Mesendoderm (in vitro differentiated cells): Measurements from ENCODE around the gene DEUP1.
"Not testable (repeated sequence)": the region's sequence is repeated elsewhere in the genome, so short reads cannot be mapped to it uniquely, and the experiment has no call there.

Source experiments
- DNase-seq: peaks from one replicate; pipeline ENCODE4 v3.0.0; 2013
- H2AK5ac ChIP-seq: 2 replicates; pipeline ENCODE4 v1.6.1; 2013; ENCODE audit warnings: low read length, inconsistent platforms
- H2BK120ac ChIP-seq: 2 replicates; pipeline ENCODE4 v1.6.1; 2013; ENCODE audit warnings: low read depth, mild to moderate bottlenecking, low read length, moderate library complexity, mixed read lengths
- H2BK15ac ChIP-seq: replicated peaks from 2 replicates; pipeline ENCODE4 v1.6.1; 2013; ENCODE audit warnings: low read depth, mild to moderate bottlenecking, moderate library complexity
- H2BK5ac ChIP-seq: 2 replicates; pipeline ENCODE4 v1.6.1; 2013; ENCODE audit warnings: low read length, inconsistent platforms
- H3K18ac ChIP-seq: 2 replicates; pipeline ENCODE4 v1.6.1; 2013; ENCODE audit warnings: mild to moderate bottlenecking, low read length, mixed read lengths
- H3K23ac ChIP-seq: one replicate; pipeline ENCODE4 v1.6.1; 2013; ENCODE audit warnings: low read length
- H3K27ac ChIP-seq: 2 replicates; pipeline ENCODE4 v1.5.1; 2013; ENCODE audit warnings: low read depth, mild to moderate bottlenecking, inconsistent platforms, low read length, moderate library complexity
- H3K27me3 ChIP-seq: 2 replicates; pipeline ENCODE4 v1.6.1; 2013; ENCODE audit warnings: low read length, control low read depth, mild to moderate bottlenecking, inconsistent platforms; ENCODE audit not compliant: insufficient read depth, poor library complexity
- H3K36me3 ChIP-seq: 2 replicates; pipeline ENCODE4 v1.6.1; 2013; ENCODE audit warnings: low read length, inconsistent platforms; ENCODE audit not compliant: control insufficient read depth, insufficient read depth
- H3K4ac ChIP-seq: one replicate; pipeline ENCODE4 v1.6.1; 2013; ENCODE audit warnings: low read depth, mild to moderate bottlenecking, low read length, moderate library complexity
- H3K4me1 ChIP-seq: 2 replicates; pipeline ENCODE4 v1.6.1; 2013; ENCODE audit warnings: low read depth, low read length, inconsistent platforms; ENCODE audit not compliant: control insufficient read depth
- H3K4me2 ChIP-seq: 2 replicates; pipeline ENCODE4 v1.6.1; 2013; ENCODE audit warnings: low read length
- H3K4me3 ChIP-seq: 2 replicates; pipeline ENCODE4 v1.5.1; 2013; ENCODE audit warnings: mild to moderate bottlenecking, low read length
- H3K56ac ChIP-seq: one replicate; pipeline ENCODE4 v1.6.1; 2013; ENCODE audit warnings: low read length
- H3K79me1 ChIP-seq: 2 replicates; pipeline ENCODE4 v1.6.1; 2013; ENCODE audit warnings: low read length, inconsistent platforms
- H3K79me2 ChIP-seq: 2 replicates; pipeline ENCODE4 v1.6.1; 2013; ENCODE audit warnings: mild to moderate bottlenecking, low read length; ENCODE audit not compliant: control insufficient read depth, insufficient read depth
- H3K9ac ChIP-seq: 2 replicates; pipeline ENCODE4 v1.6.1; 2013; ENCODE audit warnings: low read length, inconsistent platforms
- H4K5ac ChIP-seq: one replicate; pipeline ENCODE4 v1.6.1; 2013; ENCODE audit warnings: low read length
- H4K8ac ChIP-seq: one replicate; pipeline ENCODE4 v1.6.1; 2013; ENCODE audit warnings: low read depth, mild to moderate bottlenecking, control low read depth, low read length, moderate library complexity
- WGBS: extraction: QIAGEN DNeasy Blood & Tissue Kit; methylation state at CpG from one replicate; pipeline ENCODE4 v1.1.7; 2013; ENCODE audit warnings: low lambda C conversion rate, missing lambda C conversion rate; ENCODE audit not compliant: insufficient coverage; ENCODE audit errors: extremely low coverage; 5-methylcytosine and 5-hydroxymethylcytosine counted together

DEUP1 gene

GRCh38 chr11:93314399-93314798 is 16.1 kb upstream of the DEUP1 start:
- H3K4me3 ChIP-seq, H4K5ac ChIP-seq, H3K27me3 ChIP-seq, H2BK15ac ChIP-seq, H2BK120ac ChIP-seq, H4K8ac ChIP-seq, H3K4me1 ChIP-seq, H3K56ac ChIP-seq, H3K79me1 ChIP-seq, H3K18ac ChIP-seq, H2BK5ac ChIP-seq, DNase-seq, H3K4me2 ChIP-seq, H3K4ac ChIP-seq, H3K27ac ChIP-seq, H3K79me2 ChIP-seq, H2AK5ac ChIP-seq, H3K9ac ChIP-seq, H3K36me3 ChIP-seq, H3K23ac ChIP-seq: not testable (repeated sequence)
- WGBS = no CpG with 5 or more reads among the region's 1 CpG

GRCh38 chr11:93319224-93319839 is 11.2 kb upstream of the DEUP1 start:
- Histone ChIP-seq H3K18ac (no peak overlapping the region), H3K4me2 (no peak overlapping the region), H2AK5ac (no peak overlapping the region), H3K36me3 (no peaks in the 10 kb centered on the region), H4K5ac (no peak overlapping the region), H3K4me1 (no peaks in the 10 kb centered on the region), H3K27me3 (no peaks in the 10 kb centered on the region), H4K8ac (no peak overlapping the region), H3K79me1 (no peaks in the 10 kb centered on the region), H2BK15ac (no peak overlapping the region), H3K79me2 (no peaks in the 10 kb centered on the region), H3K56ac (no peak overlapping the region), H2BK5ac (no peak overlapping the region), H3K23ac (no peak overlapping the region), H3K27ac (no peak overlapping the region), H3K4ac (no peak overlapping the region), H3K4me3 (no peak overlapping the region), H3K9ac (no peak overlapping the region), H2BK120ac (no peak overlapping the region)
- WGBS = no CpG with 5 or more reads among the region's 2 CpGs
- DNase-seq = no peak

GRCh38 chr11:93320230-93320629 is 10.3 kb upstream of the DEUP1 start:
- H3K4me1 ChIP-seq = no peaks in the 10 kb centered on the region
- H3K79me2 ChIP-seq = no peaks in the 10 kb centered on the region
- H2BK5ac ChIP-seq = no peak overlapping the region
- no peak overlapping the region for H3K9ac ChIP-seq
- no peak overlapping the region for H2BK15ac ChIP-seq
- no peak overlapping the region for H4K5ac ChIP-seq
- H3K27ac ChIP-seq = no peak overlapping the region
- no peak overlapping the region for H3K56ac ChIP-seq
- H3K79me1 ChIP-seq = no peaks in the 10 kb centered on the region
- H2BK120ac ChIP-seq = no peak overlapping the region
- H3K23ac ChIP-seq = no peak overlapping the region
- H4K8ac ChIP-seq = no peak overlapping the region
- H2AK5ac ChIP-seq = no peak overlapping the region
- no peaks in the 10 kb centered on the region for H3K36me3 ChIP-seq
- no peak for DNase-seq
- H3K27me3 ChIP-seq = no peaks in the 10 kb centered on the region
- H3K4ac ChIP-seq = no peak overlapping the region
- no peak overlapping the region for H3K4me3 ChIP-seq
- H3K4me2 ChIP-seq = no peak overlapping the region
- no peak overlapping the region for H3K18ac ChIP-seq

GRCh38 chr11:93322207-93322606 is 8.3 kb upstream of the DEUP1 start:
- H4K5ac ChIP-seq = no peak overlapping the region
- H2AK5ac ChIP-seq = no peak overlapping the region
- no peak overlapping the region for H3K18ac ChIP-seq
- no peak overlapping the region for H4K8ac ChIP-seq
- no peaks in the 10 kb centered on the region for H3K79me1 ChIP-seq
- no peaks in the 10 kb centered on the region for H3K4me1 ChIP-seq
- H3K79me2 ChIP-seq = no peaks in the 10 kb centered on the region
- H2BK120ac ChIP-seq = no peak overlapping the region
- WGBS = no CpG with 5 or more reads among the region's 2 CpGs
- H2BK15ac ChIP-seq = no peak overlapping the region
- H3K56ac ChIP-seq = no peak overlapping the region
- no peak overlapping the region for H3K27ac ChIP-seq
- H3K4me2 ChIP-seq = no peak overlapping the region
- no peak for DNase-seq
- no peak overlapping the region for H3K4ac ChIP-seq
- H3K36me3 ChIP-seq = no peaks in the 10 kb centered on the region
- no peak overlapping the region for H2BK5ac ChIP-seq
- no peak overlapping the region for H3K9ac ChIP-seq
- no peak overlapping the region for H3K23ac ChIP-seq
- no peak overlapping the region for H3K4me3 ChIP-seq
- no peaks in the 10 kb centered on the region for H3K27me3 ChIP-seq

- no peak overlapping the region for H2BK5ac ChIP-seq
- DNase-seq = no peak
These were observed 6.8 kb upstream of the DEUP1 start for GRCh38 chr11:93323747-93324146.

GRCh38 chr11:93324500-93324899 is 6.0 kb upstream of the DEUP1 start:
- no peak overlapping the region for H3K4me3 ChIP-seq
- no peak overlapping the region for H3K18ac ChIP-seq
- no peak overlapping the region for H2BK120ac ChIP-seq
- no peak overlapping the region for H4K5ac ChIP-seq
- H3K4me2 ChIP-seq = no peak overlapping the region
- H4K8ac ChIP-seq = no peak overlapping the region
- no peak overlapping the region for H3K4ac ChIP-seq
- H3K4me1 ChIP-seq = no peaks in the 10 kb centered on the region
- no peak for DNase-seq
- H3K79me2 ChIP-seq = no peaks in the 10 kb centered on the region
- no peaks in the 10 kb centered on the region for H3K79me1 ChIP-seq
- H2BK5ac ChIP-seq = no peak overlapping the region
- no peak overlapping the region for H2AK5ac ChIP-seq
- H3K27me3 ChIP-seq = no peaks in the 10 kb centered on the region
- no peaks in the 10 kb centered on the region for H3K36me3 ChIP-seq
- H3K27ac ChIP-seq = no peak overlapping the region
- no peak overlapping the region for H2BK15ac ChIP-seq
- no peak overlapping the region for H3K9ac ChIP-seq
- H3K23ac ChIP-seq = no peak overlapping the region
- H3K56ac ChIP-seq = no peak overlapping the region
- WGBS = no CpG with 5 or more reads among the region's 3 CpGs

More at GRCh38 chr11:93323747-93324146, 6.8 kb upstream of the DEUP1 start:
- Histone ChIP-seq H3K27ac (no peak overlapping the region), H2AK5ac (no peak overlapping the region), H3K23ac (no peak overlapping the region), H3K18ac (no peak overlapping the region), H3K79me1 (no peaks in the 10 kb centered on the region), H3K4me1 (no peaks in the 10 kb centered on the region), H3K36me3 (no peaks in the 10 kb centered on the region), H3K27me3 (no peaks in the 10 kb centered on the region), H2BK15ac (no peak overlapping the region), H3K56ac (no peak overlapping the region), H3K9ac (no peak overlapping the region), H4K5ac (no peak overlapping the region), H3K79me2 (no peaks in the 10 kb centered on the region), H3K4me3 (no peak overlapping the region), H4K8ac (no peak overlapping the region), H3K4ac (no peak overlapping the region), H2BK120ac (no peak overlapping the region), H3K4me2 (no peak overlapping the region)
- no CpG with 5 or more reads among the region's 1 CpG for WGBS
